ENCODE measurements around the gene HAUS3.

GRCh38 chr4:2257361-2258081 lies 15.6 kb upstream of the HAUS3 start:
- TF ChIP-seq POLR2AphosphoS5 (IDR thresholded peaks at IDR 0.05; ENCODE audit: low read length) (no peak), MEF2A (IDR thresholded peaks at IDR 0.05; ENCODE audit: insufficient read depth, low read depth, low read length) (no peak), REST (IDR thresholded peaks at IDR 0.05; ENCODE audit: low read depth, low read length) (no peak), TBL1XR1 (IDR thresholded peaks at IDR 0.05; ENCODE audit: low read depth, low read length) (no peak), POLR2A (IDR thresholded peaks at IDR 0.05; ENCODE audit: low read depth, low read length) (no peak), SIN3A (IDR thresholded peaks at IDR 0.05; ENCODE audit: low read depth, low read length) (no peak), CTCF (IDR thresholded peaks at IDR 0.05 in 2 of 3, conservative IDR thresholded peaks at IDR 0.05 in 1 of 3; ENCODE audit: control insufficient read depth in 2 of 3, extremely low read depth in 1 of 3, insufficient read depth in 1 of 3, low read depth in 3 of 3, low read length in 3 of 3) (no peak), RCOR1 (conservative IDR thresholded peaks at IDR 0.05; ENCODE audit: low read depth, low read length) (no peak), USF1 (IDR thresholded peaks at IDR 0.05; ENCODE audit: borderline replicate concordance, extremely low read length, insufficient read depth, low read depth, low read length) (no peak), CBX3 (IDR thresholded peaks at IDR 0.05; ENCODE audit: borderline replicate concordance, low read depth) (no peak), FOS (IDR thresholded peaks at IDR 0.05; ENCODE audit: borderline replicate concordance, extremely low read depth, insufficient read length) (no peak)

Data from GM12878 (cell line).